ENCODE results near the gene LRRIQ4.

Gene LRRIQ4

DNA sequence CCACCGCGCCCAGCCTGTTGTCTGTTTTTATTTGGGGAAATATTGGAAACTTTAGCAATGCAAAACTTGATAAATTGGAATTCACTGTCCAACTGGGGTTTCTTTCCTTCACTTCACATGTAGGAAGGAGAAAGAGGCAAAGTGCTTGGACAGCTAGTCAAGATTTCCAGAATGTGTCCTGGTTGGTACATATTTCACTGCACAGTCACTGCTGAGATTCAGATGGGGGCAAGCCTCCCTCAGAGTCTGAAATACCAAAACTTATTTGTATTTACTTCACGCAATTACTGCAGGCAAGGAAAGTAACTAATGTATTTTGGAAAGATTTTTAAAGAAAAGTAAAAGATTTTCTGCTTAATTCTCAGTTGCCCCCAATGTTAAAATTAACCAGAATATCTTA lies 36.1 kb downstream of the LRRIQ4 start:
- TF ChIP-seq HOXC10 (CRISPR knock-in tag; IDR thresholded peaks at IDR 0.05) (no peak), ZNF558 (tag by site-specific recombination; IDR thresholded peaks at IDR 0.05) (no peak), ZNF626 (tag by site-specific recombination; IDR thresholded peaks at IDR 0.05) (no peak), ZNF114 (tag by site-specific recombination; IDR thresholded peaks at IDR 0.05) (no peak), GFI1B (tag by site-specific recombination; IDR thresholded peaks at IDR 0.05) (no peak), ZNF600 (tag by site-specific recombination; IDR thresholded peaks at IDR 0.05) (no peak), ZNF596 (tag by site-specific recombination; IDR thresholded peaks at IDR 0.05) (no peak), ZNF623 (tag by site-specific recombination; IDR thresholded peaks at IDR 0.05) (no peak), ZNF211 (tag by site-specific recombination; IDR thresholded peaks at IDR 0.05; ENCODE audit: low read depth) (no peak)
- TF ChIP-seq, protein P1, sequence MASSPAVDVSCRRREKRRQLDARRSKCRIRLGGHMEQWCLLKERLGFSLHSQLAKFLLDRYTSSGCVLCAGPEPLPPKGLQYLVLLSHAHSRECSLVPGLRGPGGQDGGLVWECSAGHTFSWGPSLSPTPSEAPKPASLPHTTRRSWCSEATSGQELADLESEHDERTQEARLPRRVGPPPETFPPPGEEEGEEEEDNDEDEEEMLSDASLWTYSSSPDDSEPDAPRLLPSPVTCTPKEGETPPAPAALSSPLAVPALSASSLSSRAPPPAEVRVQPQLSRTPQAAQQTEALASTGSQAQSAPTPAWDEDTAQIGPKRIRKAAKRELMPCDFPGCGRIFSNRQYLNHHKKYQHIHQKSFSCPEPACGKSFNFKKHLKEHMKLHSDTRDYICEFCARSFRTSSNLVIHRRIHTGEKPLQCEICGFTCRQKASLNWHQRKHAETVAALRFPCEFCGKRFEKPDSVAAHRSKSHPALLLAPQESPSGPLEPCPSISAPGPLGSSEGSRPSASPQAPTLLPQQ (tag by site-specific recombination; IDR thresholded peaks at IDR 0.05), result no peak
- TF ChIP-seq, protein P2, sequence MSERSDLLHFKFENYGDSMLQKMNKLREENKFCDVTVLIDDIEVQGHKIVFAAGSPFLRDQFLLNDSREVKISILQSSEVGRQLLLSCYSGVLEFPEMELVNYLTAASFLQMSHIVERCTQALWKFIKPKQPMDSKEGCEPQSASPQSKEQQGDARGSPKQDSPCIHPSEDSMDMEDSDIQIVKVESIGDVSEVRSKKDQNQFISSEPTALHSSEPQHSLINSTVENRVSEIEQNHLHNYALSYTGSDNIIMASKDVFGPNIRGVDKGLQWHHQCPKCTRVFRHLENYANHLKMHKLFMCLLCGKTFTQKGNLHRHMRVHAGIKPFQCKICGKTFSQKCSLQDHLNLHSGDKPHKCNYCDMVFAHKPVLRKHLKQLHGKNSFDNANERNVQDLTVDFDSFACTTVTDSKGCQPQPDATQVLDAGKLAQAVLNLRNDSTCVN (tag by site-specific recombination; optimal IDR thresholded peaks at IDR 0.05), result no peak
- TF ChIP-seq, protein P3, sequence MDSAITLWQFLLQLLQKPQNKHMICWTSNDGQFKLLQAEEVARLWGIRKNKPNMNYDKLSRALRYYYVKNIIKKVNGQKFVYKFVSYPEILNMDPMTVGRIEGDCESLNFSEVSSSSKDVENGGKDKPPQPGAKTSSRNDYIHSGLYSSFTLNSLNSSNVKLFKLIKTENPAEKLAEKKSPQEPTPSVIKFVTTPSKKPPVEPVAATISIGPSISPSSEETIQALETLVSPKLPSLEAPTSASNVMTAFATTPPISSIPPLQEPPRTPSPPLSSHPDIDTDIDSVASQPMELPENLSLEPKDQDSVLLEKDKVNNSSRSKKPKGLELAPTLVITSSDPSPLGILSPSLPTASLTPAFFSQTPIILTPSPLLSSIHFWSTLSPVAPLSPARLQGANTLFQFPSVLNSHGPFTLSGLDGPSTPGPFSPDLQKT (IDR thresholded peaks at IDR 0.05; ENCODE audit: borderline replicate concordance, low read depth, low read length), result no peak
- TF ChIP-seq, protein P4, sequence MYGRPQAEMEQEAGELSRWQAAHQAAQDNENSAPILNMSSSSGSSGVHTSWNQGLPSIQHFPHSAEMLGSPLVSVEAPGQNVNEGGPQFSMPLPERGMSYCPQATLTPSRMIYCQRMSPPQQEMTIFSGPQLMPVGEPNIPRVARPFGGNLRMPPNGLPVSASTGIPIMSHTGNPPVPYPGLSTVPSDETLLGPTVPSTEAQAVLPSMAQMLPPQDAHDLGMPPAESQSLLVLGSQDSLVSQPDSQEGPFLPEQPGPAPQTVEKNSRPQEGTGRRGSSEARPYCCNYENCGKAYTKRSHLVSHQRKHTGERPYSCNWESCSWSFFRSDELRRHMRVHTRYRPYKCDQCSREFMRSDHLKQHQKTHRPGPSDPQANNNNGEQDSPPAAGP (tag by site-specific recombination; IDR thresholded peaks at IDR 0.05), result no peak
- TF ChIP-seq, protein P5, sequence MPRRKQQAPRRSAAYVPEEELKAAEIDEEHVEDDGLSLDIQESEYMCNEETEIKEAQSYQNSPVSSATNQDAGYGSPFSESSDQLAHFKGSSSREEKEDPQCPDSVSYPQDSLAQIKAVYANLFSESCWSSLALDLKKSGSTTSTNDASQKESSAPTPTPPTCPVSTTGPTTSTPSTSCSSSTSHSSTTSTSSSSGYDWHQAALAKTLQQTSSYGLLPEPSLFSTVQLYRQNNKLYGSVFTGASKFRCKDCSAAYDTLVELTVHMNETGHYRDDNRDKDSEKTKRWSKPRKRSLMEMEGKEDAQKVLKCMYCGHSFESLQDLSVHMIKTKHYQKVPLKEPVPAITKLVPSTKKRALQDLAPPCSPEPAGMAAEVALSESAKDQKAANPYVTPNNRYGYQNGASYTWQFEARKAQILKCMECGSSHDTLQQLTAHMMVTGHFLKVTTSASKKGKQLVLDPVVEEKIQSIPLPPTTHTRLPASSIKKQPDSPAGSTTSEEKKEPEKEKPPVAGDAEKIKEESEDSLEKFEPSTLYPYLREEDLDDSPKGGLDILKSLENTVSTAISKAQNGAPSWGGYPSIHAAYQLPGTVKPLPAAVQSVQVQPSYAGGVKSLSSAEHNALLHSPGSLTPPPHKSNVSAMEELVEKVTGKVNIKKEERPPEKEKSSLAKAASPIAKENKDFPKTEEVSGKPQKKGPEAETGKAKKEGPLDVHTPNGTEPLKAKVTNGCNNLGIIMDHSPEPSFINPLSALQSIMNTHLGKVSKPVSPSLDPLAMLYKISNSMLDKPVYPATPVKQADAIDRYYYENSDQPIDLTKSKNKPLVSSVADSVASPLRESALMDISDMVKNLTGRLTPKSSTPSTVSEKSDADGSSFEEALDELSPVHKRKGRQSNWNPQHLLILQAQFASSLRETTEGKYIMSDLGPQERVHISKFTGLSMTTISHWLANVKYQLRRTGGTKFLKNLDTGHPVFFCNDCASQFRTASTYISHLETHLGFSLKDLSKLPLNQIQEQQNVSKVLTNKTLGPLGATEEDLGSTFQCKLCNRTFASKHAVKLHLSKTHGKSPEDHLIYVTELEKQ (tag by site-specific recombination; IDR thresholded peaks at IDR 0.05; ENCODE audit: borderline replicate concordance), result no peak
- TF ChIP-seq, protein P6, sequence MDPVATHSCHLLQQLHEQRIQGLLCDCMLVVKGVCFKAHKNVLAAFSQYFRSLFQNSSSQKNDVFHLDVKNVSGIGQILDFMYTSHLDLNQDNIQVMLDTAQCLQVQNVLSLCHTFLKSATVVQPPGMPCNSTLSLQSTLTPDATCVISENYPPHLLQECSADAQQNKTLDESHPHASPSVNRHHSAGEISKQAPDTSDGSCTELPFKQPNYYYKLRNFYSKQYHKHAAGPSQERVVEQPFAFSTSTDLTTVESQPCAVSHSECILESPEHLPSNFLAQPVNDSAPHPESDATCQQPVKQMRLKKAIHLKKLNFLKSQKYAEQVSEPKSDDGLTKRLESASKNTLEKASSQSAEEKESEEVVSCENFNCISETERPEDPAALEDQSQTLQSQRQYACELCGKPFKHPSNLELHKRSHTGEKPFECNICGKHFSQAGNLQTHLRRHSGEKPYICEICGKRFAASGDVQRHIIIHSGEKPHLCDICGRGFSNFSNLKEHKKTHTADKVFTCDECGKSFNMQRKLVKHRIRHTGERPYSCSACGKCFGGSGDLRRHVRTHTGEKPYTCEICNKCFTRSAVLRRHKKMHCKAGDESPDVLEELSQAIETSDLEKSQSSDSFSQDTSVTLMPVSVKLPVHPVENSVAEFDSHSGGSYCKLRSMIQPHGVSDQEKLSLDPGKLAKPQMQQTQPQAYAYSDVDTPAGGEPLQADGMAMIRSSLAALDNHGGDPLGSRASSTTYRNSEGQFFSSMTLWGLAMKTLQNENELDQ (tag by site-specific recombination; IDR thresholded peaks at IDR 0.05; ENCODE audit: low read depth), result no peak
- POLR2A ChIA-PET, result no interaction called here
- H3K36me3 ChIP-seq (ENCODE audit: control insufficient read depth in 2 of 2, insufficient read depth in 1 of 2, low read length in 2 of 2), result no peaks in the 10 kb centered on the region
- CTCF ChIA-PET, result no interaction called here
- H3K27ac ChIP-seq (ENCODE audit: extremely low read depth, low read depth, low read length), result no peak overlapping the region
- no peaks in the 10 kb centered on the region for H3K9me3 ChIP-seq (ENCODE audit: control insufficient read depth, insufficient read depth, low read depth, low read length)
- no peak overlapping the region for H3K4me3 ChIP-seq (ENCODE audit: low read depth, low read length)
- H3K4me1 ChIP-seq (ENCODE audit: control insufficient read depth, insufficient read depth, low read length), result no peaks in the 10 kb centered on the region

Measured in HEK293 (cell line).